SU-DHL-6 (cell line): ENCODE results near the gene CCDC120.

ENCODE experiments used
- EZH2phosphoT487 ChIP-seq: fragments of 200-600 bp; sonication (generic), shearing (Covaris generic); conservative IDR thresholded peaks from 2 replicates; pipeline ENCODE4 v1.6.1; 2018; ENCODE audit warnings: mild to moderate bottlenecking, antibody characterized with exemption, low read length, moderate library complexity, mixed read lengths
- TF ChIP-seq, protein P1 (sequence below): fragments of 200-600 bp; sonication (generic); IDR thresholded peaks from one replicate; pipeline ENCODE4 v1.5.1; 2017; ENCODE audit warnings: antibody characterized with exemption, mild to moderate bottlenecking, low read length, moderate library complexity; ENCODE audit not compliant: insufficient read depth, poor library complexity, severe bottlenecking

DNA sequence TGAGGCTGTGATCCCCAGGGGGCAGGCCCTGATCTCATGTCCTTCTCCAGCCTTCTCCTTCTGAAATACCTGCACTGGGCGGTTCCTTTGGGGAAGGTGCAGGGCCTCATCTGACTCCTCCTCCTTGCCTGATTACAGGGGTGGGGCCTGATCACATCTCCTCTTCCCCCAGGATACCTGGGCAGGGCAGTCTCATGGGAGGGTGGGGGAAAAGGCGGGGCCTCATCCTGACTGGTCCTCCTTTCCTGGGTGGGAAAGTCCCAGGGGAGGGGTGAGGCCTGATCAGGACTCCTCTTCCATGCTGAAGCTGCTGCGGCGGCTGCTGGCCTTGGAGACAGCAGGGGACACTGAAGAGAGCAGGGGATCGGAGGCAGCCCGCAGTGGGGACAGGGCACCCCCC, 28.9 kb upstream of the CCDC120 start:
- TF ChIP-seq, protein P1, sequence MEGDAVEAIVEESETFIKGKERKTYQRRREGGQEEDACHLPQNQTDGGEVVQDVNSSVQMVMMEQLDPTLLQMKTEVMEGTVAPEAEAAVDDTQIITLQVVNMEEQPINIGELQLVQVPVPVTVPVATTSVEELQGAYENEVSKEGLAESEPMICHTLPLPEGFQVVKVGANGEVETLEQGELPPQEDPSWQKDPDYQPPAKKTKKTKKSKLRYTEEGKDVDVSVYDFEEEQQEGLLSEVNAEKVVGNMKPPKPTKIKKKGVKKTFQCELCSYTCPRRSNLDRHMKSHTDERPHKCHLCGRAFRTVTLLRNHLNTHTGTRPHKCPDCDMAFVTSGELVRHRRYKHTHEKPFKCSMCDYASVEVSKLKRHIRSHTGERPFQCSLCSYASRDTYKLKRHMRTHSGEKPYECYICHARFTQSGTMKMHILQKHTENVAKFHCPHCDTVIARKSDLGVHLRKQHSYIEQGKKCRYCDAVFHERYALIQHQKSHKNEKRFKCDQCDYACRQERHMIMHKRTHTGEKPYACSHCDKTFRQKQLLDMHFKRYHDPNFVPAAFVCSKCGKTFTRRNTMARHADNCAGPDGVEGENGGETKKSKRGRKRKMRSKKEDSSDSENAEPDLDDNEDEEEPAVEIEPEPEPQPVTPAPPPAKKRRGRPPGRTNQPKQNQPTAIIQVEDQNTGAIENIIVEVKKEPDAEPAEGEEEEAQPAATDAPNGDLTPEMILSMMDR, result no peak
- no peak for TF ChIP-seq EZH2phosphoT487
